Neural progenitor cell (in vitro differentiated cells): ENCODE measurements around the gene FMN1.

Experiments
- EZH2 ChIP-seq: fragments of 200-600 bp; sonication (generic); IDR thresholded peaks from 2 replicates; pipeline ENCODE4 v1.6.1; 2017; ENCODE audit warnings: antibody characterized with exemption, mild to moderate bottlenecking, moderate library complexity
- EZH2phosphoT487 ChIP-seq: fragments of 200-600 bp; sonication (generic); IDR thresholded peaks from 2 replicates; pipeline ENCODE4 v1.6.1; 2017; ENCODE audit warnings: antibody characterized with exemption
- TF ChIP-seq, protein P1 (sequence below): fragments of 200-600 bp; sonication (generic); IDR thresholded peaks from 2 replicates; pipeline ENCODE4 v1.5.1; 2017; ENCODE audit warnings: antibody characterized with exemption, mild to moderate bottlenecking

DNA sequence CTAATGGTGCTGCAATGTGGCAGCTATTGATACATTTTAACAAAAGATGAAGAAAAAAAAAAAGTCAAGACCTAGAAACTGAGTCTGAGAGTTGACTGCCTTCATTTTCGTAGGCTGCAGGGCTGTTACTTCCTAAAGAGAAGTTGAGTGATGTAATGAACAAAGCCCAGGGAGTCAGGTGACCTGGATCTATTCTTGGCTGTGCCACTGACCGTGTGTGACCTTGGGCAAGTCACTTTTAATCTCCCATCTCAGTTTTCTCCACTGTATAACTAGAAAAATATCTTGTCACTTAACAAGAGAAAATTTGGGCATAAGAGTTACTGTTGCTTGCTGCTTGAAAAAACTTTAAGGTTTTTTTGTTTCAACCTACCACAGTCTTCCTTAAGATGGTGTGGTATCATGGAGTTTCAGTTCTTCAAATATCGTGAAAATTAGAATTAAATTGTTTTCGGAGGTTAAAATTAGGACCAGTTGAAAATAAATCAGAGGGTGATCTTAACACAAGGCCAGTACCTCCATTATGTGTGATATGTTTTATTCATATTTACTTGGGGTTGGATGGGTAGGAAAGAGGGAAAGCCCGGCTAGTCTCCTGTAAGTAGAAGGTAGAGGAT is 5.8 kb downstream of the FMN1 start:
- TF ChIP-seq, protein P1, sequence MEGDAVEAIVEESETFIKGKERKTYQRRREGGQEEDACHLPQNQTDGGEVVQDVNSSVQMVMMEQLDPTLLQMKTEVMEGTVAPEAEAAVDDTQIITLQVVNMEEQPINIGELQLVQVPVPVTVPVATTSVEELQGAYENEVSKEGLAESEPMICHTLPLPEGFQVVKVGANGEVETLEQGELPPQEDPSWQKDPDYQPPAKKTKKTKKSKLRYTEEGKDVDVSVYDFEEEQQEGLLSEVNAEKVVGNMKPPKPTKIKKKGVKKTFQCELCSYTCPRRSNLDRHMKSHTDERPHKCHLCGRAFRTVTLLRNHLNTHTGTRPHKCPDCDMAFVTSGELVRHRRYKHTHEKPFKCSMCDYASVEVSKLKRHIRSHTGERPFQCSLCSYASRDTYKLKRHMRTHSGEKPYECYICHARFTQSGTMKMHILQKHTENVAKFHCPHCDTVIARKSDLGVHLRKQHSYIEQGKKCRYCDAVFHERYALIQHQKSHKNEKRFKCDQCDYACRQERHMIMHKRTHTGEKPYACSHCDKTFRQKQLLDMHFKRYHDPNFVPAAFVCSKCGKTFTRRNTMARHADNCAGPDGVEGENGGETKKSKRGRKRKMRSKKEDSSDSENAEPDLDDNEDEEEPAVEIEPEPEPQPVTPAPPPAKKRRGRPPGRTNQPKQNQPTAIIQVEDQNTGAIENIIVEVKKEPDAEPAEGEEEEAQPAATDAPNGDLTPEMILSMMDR: no peak
- TF ChIP-seq EZH2 (no peak), EZH2phosphoT487 (no peak)
